HG02943 (cell line): ENCODE measurements around the gene DACT2.
"Not testable (repeated sequence)": the region's sequence is repeated elsewhere in the genome, so short reads cannot be mapped to it uniquely, and the experiment has no call there.

Source experiments
- ATAC-seq: cut with Tn5 transposase; IDR thresholded peaks from one replicate; pipeline ENCODE4 v1.9.1; 2021; ENCODE audit warnings: mild to moderate bottlenecking, low read depth, moderate library complexity; ENCODE audit not compliant: unreplicated experiment

DACT2 gene, protein sequence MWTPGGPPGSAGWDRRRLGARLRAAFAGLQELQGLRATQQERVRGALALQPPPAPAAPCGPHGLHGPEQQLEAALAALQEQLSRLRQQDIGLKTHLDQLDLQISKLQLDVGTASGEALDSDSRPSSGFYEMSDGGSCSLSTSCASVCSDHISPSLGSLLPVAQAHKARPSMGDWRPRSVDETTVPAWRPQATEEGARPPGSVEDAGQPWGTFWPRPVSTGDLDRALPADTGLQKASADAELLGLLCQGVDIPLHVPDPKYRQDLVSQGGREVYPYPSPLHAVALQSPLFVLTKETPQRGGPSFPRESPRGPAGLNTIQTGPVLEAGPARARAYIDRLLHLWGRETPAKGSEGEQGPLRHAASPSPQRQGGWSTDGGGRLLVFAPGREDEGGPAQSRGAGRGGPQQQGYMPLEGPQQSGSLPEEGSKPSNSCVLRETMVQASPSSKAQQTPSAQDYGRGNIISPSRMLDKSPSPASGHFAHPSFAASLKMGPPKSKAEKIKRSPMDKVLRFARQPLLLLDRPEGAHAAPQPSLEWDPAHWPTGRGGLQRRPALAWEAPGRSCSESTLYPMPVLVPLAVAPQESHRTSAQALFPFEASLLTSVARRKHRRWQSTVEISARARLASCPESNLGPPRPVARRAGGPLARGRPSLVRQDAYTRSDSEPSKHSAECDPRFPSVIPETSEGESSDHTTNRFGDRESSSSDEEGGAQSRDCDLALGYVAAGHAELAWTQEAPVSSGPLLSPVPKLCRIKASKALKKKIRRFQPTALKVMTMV

DNA sequence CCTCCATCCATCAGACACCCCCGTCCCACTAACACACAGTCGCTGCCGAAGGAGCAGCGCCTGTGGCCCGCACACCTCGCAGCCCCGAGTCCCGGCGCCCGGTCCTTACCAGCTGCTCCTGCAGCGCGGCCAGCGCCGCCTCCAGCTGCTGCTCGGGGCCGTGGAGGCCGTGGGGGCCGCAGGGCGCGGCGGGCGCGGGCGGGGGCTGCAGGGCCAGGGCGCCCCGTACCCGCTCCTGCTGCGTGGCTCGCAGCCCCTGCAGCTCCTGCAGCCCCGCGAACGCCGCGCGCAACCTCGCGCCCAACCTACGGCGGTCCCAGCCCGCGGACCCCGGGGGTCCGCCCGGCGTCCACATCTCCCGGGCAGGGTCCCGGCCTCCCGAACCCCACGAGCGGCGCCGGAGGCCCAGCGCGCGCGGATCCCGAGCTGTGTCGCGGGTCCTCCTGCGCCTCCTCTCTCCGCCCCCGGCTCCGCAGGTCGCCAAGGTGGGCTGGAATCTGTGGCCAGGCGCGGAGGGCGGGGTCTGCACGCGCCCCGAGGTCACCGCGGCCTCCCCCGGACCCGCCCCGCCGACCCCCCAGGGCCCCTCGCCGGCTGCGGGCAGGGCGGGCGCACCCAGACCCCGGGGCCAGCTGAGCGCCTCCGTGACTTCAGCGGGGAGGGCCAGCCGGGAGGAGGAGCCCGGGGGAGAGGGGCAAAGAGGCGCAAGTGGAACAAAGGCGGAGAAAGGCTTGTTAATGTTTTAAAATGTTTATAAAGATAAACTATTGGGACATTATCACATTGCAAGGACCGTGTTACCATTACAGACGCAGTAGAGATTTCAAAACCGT is at the start of gene DACT2:
Gene DACT2, minus strand, starts transcription at position 499 of the 833 bp plus-strand sequence. Its CDS starts 144 bp downstream, at position 355.
- ATAC-seq: no peak

DNA sequence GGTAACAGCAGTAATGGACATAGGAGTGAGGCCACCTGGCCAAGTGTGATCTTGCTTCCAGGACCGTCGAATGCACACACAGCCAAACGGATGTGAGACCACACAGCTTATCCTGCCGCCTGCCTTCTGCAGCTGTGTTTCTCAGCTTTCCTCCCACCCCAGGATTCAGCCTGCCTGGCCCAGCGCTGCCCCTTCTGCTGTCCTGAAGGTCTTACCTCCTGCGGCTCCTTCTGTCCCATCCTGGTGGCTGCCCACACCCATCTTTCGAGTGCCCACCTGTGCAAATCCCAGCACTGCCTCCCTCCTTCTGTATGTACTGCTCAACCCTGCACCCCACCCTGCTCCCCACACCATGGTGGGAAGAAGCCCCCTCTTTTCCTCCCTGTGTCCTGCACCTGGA is 49.4 kb upstream of the DACT2 start:
- ATAC-seq: no peak

DNA sequence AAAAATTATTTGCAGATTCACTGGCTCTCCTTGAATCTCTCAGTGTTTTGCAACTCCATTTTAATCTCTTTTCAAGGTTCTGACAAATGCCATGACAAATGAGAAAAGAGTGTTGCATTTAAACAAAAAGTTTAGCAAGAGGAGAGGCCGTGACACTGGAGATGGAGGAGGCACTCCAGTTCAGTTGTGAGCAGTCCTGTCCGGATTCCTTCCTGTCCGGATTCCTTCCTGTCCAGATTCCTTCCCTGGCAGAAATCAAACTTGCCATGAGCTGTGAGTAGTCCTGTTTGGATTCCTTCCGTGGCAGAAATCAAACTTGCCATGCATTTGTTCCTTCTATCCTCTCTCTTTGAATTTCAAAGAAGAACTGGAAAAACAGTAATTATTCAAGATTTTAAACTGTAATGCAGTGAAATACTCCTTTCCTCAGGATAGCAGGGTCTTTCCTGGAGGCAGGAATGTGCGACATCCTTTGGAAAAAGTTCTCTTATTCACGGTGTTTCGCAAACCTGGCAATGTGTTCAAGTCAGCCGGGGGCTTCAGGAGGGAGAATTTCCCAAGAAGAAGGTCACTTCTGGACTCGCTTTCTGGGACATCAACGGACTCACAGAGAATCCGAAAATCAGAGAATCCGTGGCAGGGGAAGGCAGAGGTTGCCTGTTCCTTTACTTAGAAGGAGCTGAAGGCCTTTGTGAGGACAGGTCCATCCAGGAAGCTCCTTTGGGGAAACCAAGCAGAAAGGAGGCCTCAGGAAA is 48.7 kb upstream of the DACT2 start:
- no peak for ATAC-seq

DNA sequence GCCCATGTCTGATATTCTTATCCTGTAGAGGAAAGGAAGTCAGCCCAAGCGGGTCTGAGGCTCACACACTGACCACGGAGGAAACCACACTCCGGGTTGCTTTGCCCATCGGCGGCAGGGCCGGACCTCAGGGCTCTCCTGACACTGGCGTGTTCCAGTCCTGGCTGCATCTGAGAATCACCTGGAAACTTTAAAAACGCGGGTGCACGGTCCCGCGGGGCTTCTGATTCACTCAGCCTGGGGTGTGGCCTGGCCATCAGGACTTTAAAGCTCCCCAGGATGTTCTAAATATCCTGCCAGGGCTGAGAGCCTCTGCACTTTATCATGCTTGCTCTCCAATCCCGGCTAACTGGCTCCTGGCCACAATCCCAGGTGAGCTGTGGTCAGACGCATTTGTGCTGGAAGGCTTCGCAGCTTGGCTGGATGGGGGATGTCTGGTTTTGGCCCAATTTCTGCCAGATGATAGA is 47.7 kb upstream of the DACT2 start:
- ATAC-seq: no peak

DNA sequence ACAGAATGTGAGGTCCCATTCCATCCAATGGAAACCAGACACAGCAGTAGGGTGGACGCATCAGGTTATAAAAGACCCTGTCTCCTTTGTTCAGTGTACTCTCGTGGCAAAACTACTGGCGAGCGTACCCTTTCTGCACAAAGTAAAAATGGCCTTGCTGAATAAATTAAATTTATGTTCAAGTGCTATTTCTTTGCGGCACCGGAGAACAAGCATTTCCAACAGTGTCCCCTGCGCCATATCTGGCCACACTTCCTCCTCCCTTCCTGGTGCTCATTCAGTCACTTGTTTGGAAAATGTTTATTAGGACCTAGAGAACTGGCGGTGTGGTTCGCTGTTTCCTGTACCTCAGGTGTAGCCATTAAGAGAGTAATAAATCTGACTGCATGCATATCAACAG is 46.9 kb upstream of the DACT2 start:
- no peak for ATAC-seq

DNA sequence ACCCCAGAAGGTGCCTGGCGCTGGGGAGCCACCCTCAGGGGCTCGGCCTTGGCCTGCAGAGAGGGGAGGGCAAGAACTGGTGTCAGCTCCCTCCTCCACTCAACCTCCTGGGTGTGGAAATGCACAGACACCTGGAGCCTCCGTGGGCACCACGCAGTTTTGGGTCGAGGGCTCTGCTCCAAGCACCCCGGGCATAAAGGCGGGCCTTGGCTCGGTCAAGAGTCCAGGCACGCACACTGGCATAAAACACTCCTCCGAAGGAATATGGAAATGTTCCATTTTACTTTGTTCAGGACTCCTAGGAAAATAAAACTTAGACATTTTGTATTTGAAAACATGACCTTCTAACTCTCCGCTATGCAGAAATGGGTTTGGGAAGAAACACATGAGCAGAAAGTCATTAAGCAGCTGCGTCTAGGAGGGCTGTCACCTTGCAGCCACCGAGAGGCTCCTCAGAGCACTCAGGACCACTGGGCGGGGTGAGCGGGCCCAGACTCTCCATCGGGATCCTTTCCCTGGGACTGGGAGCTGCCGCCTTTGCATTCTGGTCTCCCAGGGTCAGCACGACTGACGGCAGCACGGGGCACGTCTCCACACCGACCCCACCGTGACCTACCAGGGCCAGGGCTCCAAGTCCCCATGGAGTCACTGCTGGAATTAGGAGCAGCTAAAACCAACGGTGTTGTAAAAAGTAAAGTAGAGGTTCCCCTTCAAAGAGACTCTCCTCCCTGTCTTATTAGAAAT is 46.0 kb upstream of the DACT2 start:
- ATAC-seq: no peak

DNA sequence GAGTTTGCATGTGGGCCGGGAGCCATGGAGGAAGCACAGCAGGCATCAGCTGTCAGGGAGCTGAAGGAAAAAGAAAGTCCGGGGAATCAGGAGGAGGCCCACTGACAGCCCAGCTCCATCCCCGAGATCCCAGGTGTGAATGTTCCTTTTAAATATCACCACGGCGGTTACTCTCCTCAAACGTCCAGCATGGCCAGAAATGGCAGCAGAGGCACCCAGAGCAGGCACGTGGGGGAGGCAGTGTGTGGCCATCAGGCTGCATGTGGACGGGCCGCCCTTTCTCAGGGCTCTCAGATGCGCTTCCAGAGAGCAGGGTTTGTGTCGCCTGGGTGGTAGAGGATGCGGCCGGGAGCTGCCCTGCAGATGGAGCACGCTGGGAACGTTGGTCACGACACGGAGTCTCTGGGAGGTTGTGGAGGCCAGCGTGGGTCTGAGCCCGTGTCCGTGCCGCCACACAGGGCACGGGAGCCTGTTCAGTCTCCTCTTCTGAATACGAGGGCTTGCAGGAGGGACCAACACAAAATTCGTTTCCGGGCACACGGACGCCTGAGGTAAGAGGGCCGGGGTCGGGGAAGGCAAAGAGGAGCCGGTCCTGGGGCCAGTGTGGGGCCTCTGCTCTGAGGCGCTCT is 45.3 kb upstream of the DACT2 start:
- no peak for ATAC-seq

DNA sequence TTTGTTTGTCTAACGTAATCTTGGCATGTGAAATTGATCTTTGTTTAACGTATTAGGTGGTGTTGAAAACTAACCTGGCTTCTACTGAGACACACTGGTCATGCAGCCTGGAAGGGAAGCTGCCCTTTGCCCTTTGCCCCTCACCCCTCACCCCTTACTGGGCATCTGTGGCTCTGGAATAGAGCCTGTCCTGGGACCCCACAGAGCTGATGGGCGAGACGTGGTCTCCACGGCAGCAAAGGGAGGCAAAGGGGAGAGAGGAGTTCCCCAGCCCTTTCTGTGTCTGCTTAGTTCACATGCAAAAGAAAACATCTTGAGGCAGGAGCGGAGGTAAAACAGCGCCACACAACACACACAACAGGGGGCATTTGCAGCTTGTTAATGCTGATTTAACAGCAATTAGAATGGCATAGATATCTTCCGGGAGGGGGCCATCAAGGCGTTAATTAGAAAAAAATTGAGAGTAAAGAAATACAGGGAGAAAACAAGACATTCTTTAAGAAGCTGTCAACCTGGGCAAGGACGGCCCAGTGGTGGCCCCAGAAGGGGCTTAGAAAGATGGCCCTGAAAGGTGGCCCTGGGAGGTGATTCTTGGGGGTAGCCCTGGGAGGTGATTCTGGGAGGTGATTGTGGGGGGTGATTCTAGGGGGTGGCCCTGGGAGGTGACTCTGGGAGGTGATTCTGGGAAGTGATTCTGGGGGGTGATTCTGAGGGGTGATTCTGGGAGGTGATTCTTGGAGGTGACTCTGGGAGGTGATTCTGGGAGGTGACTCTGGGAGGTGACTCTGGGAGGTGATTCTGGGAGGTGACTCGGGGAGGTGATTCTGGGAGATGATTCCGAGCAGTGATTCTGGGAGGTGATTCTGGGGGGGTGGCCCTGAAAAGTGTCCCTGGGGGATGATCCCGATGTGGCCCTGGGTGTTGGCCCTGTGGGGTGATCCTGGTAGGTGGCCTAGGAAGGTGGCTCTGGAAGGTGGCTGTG is 44.5 kb upstream of the DACT2 start:
- ATAC-seq: no peak

DNA sequence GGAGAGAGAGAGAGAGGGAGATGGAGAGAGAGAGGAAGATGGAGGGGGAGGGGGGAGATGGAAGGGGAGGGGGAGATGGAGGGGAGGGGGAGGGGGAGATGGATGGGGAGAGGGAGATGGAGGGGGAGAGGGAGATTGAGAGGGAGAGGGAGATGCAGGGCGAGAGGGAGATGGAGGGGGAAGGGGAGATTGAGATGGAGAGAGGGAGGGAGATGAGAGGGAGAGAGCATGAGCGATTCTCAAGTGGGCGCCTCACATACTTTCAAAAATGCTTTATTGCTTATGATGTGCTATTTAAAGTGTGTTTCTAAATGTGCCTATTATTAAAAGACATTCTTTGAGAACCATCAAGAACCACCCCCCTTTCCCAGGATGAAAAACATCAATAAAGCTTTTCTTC is 43.7 kb upstream of the DACT2 start:
- ATAC-seq: no peak

DNA sequence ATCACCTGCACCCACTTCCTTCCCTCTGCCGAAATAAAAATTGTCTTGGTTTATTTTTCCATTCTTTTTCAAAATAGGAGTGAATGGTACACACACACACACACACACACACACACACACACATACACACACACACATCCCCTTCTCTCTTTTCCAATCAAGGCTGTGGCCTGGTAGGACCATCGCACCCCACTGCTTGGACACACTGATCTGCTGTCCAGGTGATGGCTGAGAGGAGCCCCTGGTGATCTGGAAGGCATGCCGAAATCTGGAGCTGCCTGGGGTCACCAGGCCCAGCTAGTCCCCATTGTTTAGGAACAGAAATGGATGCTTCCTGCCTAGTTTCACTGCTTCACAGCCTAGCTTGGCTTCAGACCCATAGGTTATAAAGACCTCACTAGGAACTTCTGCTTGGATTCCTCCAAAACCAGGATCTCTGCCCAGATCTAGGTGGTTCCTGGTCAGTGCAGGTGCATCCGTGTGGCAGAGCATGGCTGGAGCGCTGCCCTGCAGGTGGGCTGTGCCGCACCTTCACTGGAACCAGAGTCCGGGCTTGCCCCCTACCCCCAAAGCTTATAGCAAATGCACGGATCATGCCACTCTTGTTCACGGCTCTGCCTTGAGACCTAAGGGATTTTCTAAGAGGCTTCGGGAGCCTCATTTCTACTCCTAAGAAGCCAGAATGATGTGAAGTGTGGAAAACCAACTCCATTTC is 42.9 kb upstream of the DACT2 start:
- ATAC-seq: no peak

DNA sequence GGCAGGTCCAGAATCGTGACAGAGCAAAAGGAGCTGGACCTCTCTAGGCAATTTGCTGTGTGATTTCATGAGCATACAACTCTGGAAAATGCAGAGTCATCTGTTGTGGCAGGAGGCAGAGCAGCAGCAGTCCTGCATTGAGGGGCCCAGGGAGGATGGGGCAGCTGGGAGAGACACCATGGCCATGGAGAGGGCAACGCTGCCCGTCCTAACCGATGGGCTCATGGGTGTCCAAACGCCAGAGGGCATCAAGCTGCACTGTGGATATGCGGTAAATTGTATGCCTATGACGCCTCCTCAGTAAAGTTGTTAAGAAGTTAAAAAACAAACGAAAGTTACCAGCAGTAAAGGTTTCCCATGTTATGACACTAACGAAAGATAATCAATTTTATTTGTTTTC is 42.2 kb upstream of the DACT2 start:
- no peak for ATAC-seq

DNA sequence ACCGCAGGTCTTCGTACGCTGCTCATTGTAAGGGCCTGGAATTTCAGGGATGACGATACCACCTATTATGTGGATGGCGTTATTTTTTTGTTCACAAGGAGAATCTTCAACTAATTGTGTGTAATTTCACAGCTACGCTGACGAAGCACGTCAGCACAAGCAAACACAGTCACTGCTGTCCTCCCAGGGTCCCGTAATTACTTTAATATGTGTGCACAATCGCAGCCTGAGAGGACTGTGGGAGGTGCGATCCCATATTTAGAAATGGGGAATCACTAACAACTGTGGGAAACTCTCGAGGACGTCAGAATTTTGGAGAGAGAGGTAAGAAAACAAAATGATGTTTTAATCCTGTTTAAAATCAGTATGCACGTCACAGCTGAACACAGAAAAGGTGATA is 40.2 kb upstream of the DACT2 start:
- ATAC-seq: no peak

DNA sequence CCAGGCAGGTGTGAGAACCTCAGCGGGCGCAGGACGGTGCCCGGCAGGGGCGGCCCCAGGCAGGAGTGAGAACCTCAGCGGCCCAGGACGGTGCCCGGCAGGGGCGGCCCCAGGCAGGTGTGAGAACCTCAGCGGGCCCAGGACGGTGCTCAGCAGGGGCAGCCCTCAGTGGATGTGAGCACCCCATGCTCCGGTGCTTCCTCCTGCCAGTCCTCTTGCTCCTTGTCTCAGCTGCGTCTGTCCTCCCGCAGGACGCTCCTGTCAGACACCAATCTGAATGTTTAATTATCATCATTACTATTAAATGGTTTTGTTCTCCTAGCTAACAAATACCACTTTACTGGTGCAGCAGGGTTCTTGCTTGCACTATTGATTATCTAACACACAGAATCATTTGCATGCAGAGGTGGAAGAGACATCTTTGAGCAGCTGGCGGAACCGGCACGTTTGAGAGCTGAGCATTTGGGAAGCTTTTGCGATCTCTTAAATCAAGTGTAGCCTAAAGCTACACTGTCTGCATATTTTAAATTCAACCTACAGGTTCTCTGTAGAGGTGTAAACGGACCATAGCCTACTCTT is 39.4 kb upstream of the DACT2 start:
- ATAC-seq: no peak

DNA sequence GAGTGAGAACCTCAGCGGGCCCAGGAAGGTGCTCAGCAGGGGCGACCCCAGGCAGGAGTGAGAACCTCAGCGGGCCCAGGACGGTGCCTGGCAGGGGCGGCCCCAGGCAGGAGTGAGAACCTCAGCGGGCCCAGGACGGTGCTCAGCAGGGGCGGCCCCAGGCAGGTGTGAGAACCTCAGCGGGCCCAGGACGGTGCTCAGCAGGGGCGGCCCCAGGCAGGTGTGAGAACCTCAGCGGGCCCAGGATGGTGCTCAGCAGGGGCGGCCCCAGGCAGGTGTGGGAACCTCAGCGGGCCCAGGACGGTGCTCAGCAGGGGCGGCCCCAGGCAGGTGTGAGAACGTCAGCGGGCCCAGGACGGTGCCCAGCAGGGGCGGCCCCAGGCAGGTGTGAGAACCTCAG is 37.3 kb upstream of the DACT2 start:
- ATAC-seq: not testable (repeated sequence)

DNA sequence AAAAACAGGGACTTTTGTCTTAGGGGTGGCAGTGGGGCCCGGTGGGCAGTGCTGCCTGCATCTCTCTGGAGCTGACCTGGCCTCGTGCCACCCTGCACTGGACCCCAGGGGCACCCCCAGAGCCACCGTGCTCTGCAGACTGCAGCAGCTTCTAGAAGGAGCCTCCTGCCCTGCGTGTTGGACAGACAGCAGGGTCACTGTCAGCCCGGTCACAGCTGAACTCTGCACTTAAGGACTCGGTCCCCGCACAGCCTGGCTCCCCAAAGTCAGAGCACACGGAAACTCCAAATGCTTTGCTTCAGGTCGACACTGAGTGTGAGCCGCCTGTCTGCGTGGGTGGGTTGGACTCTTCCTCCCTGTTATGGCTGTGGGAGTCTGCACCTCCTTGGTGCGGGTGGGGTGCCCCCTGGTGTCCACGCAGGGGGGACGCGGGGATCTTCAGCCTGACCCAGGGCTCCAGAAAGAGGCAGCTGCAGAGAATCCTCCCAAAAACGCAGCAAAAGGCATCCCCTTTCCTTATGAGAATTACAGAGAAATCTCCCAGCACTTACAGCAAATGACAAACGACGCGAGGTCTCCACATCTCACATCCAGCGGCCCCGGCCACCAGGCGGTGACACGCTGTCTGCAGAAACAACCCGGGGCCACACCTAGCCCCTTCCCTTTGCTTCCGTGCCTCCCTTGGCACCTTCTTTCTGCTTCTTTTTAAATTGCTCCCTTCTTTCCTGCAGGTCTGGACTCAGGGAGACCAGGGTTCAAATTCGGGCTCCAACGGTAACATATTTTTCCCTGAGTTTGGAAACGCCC is 36.3 kb upstream of the DACT2 start:
- ATAC-seq: no peak

DNA sequence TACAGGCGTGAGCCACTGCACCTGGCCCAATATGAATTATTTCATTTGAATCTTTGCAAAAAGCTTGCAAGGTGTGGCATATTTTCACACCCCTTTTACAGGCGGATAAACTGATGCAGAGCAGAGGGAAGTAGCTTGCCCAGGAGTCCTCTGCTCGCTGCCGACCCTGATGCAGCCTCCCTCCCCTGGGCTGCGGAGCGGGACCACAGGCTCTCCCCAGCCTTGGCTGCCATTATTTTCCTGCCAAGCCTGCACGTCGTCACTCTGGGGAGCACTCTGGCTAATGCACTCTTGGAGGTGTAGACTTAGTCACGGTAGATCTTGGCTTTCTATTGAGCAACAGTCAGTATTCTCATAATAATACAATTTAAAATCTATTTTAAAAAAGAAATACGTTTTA is 34.8 kb upstream of the DACT2 start:
- ATAC-seq: no peak
